ENCODE data around the gene RIPK1.
"Not testable (repeated sequence)": the region's sequence is repeated elsewhere in the genome, so short reads cannot be mapped to it uniquely, and the experiment has no call there.

Gene RIPK1

GRCh38 chr6:3045777-3046176, 22.5 kb upstream of the RIPK1 start:
- DNase-seq (ENCODE audit: low spot score) = no peak

- DNase-seq (ENCODE audit: low spot score) = no peak
Measured at GRCh38 chr6:3046295-3046694, 22.0 kb upstream of the RIPK1 start.

GRCh38 chr6:3048009-3048408, 20.3 kb upstream of the RIPK1 start:
- DNase-seq (ENCODE audit: low spot score) = not testable (repeated sequence)

GRCh38 chr6:3052481-3053230, 15.6 kb upstream of the RIPK1 start:
- no peak for DNase-seq (ENCODE audit: low spot score)

GRCh38 chr6:3053231-3053508, 15.1 kb upstream of the RIPK1 start:
- no peak for DNase-seq (ENCODE audit: low spot score)

GRCh38 chr6:3054229-3055157, 13.8 kb upstream of the RIPK1 start:
- DNase-seq (ENCODE audit: low spot score) = not testable (repeated sequence)

GRCh38 chr6:3055158-3055499, 13.2 kb upstream of the RIPK1 start:
- not testable (repeated sequence) for DNase-seq (ENCODE audit: low spot score)

- no peak for DNase-seq (ENCODE audit: low spot score)
Measured at GRCh38 chr6:3057063-3057770, 11.1 kb upstream of the RIPK1 start.

- no peak for DNase-seq (ENCODE audit: low spot score)
Measured at GRCh38 chr6:3058957-3059356, 9.3 kb upstream of the RIPK1 start.

- DNase-seq (ENCODE audit: low spot score) = not testable (repeated sequence)
Measured at GRCh38 chr6:3060092-3060491, 8.2 kb upstream of the RIPK1 start.

- no peak for DNase-seq (ENCODE audit: low spot score)
Measured at GRCh38 chr6:3061501-3061941, 6.8 kb upstream of the RIPK1 start.

- DNase-seq (ENCODE audit: low spot score) = not testable (repeated sequence)
Measured at GRCh38 chr6:3063340-3063732, 5.0 kb upstream of the RIPK1 start.

- peak; percentile 83 for DNase-seq (ENCODE audit: low spot score)
Measured at GRCh38 chr6:3063733-3064700, 4.3 kb upstream of the RIPK1 start.

- DNase-seq (ENCODE audit: low spot score) = no peak
Measured at GRCh38 chr6:3071568-3071967, 3.3 kb downstream of the RIPK1 start.

GRCh38 chr6:3072798-3073197, 4.5 kb downstream of the RIPK1 start:
- no peak for DNase-seq (ENCODE audit: low spot score)

GRCh38 chr6:3073382-3073781, 5.1 kb downstream of the RIPK1 start:
- no peak for DNase-seq (ENCODE audit: low spot score)

GRCh38 chr6:3075772-3076113, 7.4 kb downstream of the RIPK1 start:
- no peak for DNase-seq (ENCODE audit: low spot score)

GRCh38 chr6:3076320-3076719, 8.0 kb downstream of the RIPK1 start:
- DNase-seq (ENCODE audit: low spot score) = no peak

- no peak for DNase-seq (ENCODE audit: low spot score)
Measured at GRCh38 chr6:3077430-3077829, 9.1 kb downstream of the RIPK1 start.

- DNase-seq (ENCODE audit: low spot score) = not testable (repeated sequence)
Measured at GRCh38 chr6:3078952-3079351, 10.7 kb downstream of the RIPK1 start.

- DNase-seq (ENCODE audit: low spot score) = no peak
Measured at GRCh38 chr6:3079682-3080081, 11.4 kb downstream of the RIPK1 start.

- no peak for DNase-seq (ENCODE audit: low spot score)
Measured at GRCh38 chr6:3081960-3082359, 13.7 kb downstream of the RIPK1 start.
